ENCODE data around the gene NEXN. TPM values are rescaled to one million over a fixed set of nuclear protein-coding genes. Genes with fewer than 3 reads are reported as not detected.

Gene NEXN
- total and polyA plus RNA-seq, 12 donors: 6.5 to 50.6 (median 17.1) TPM

GRCh38 chr1:77990629-77991204, 102.3 kb downstream of the NEXN start:
- Histone ChIP-seq H3K36me3 (replicated peaks in 1 of 2) (no peaks in the 10 kb centered on the region), H3K4me3 (no peak overlapping the region), H3K27ac (no peak overlapping the region), H3K27me3 (no peaks in the 10 kb centered on the region), H3K9me3 (replicated peaks in 1 of 3) (no peaks in the 10 kb centered on the region), H3K4me1 (replicated peaks in 1 of 2) (peaks cover 0 to 6% of the 10 kb centered on the region in 2 donors)
- no peak for TF ChIP-seq POLR2A (IDR thresholded peaks at IDR 0.05)
- no peak for TF ChIP-seq CTCF (IDR thresholded peaks at IDR 0.05)
- intact Hi-C loops (cut with DNase I): no loop called here
- DNase-seq: no peak
- WGBS, 4 donors: 91 to 95% (median 93%) methylated on average over 3 of the region's 3 CpGs

- Histone ChIP-seq H3K27me3 (no peaks in the 10 kb centered on the region), H3K9me3 (replicated peaks in 1 of 3) (no peaks in the 10 kb centered on the region), H3K27ac (no peak overlapping the region), H3K4me3 (no peak overlapping the region), H3K36me3 (replicated peaks in 1 of 2) (no peaks in the 10 kb centered on the region), H3K4me1 (replicated peaks in 1 of 2) (no peaks in the 10 kb centered on the region)
- intact Hi-C loops (cut with DNase I): no loop called here
- no peak for TF ChIP-seq POLR2A (IDR thresholded peaks at IDR 0.05)
- TF ChIP-seq CTCF (IDR thresholded peaks at IDR 0.05): no peak
- no peak for DNase-seq
Observed at GRCh38 chr1:77991638-77992037, 103.2 kb downstream of the NEXN start.

Other genes starting within 250 kb of the NEXN start
- 10 to 100 TPM; 32.3 to 86.2 (median 54.4) TPM for gene ZZZ3, start 206.0 kb upstream of the NEXN start, total RNA-seq
- gene ZZZ3, start 206.0 kb upstream of the NEXN start, polyA plus RNA-seq: 10 to 100 TPM; 14.1 to 38.3 (median 22.5) TPM
- 10 to 100 TPM; 46.8 to 95.7 (median 71.0) TPM for gene USP33, start 128.8 kb upstream of the NEXN start, total RNA-seq
- 10 to 100 TPM; 29.6 to 65.6 (median 34.6) TPM for gene USP33, start 128.8 kb upstream of the NEXN start, polyA plus RNA-seq
- 10 to 100 TPM in 8 of 9 donors, 1 to 10 TPM in 1; 9.6 to 24.2 (median 17.8) TPM for gene MIGA1, start 109.0 kb upstream of the NEXN start, total RNA-seq
- gene MIGA1, start 109.0 kb upstream of the NEXN start, polyA plus RNA-seq: 10 to 100 TPM in 1 of 3 donors, 1 to 10 TPM in 2; 2.4 to 17.0 (median 2.7) TPM
- 100 to 1,000 TPM in 5 of 9 donors, 10 to 100 TPM in 4; 65.8 to 169 (median 130) TPM for gene FUBP1, start 90.4 kb downstream of the NEXN start, total RNA-seq
- 100 to 1,000 TPM in 1 of 3 donors, 10 to 100 TPM in 2; 37.3 to 177 (median 59.2) TPM for gene FUBP1, start 90.4 kb downstream of the NEXN start, polyA plus RNA-seq
- gene DNAJB4, start 116.3 kb downstream of the NEXN start, total RNA-seq: 100 to 1,000 TPM in 3 of 9 donors, 10 to 100 TPM in 6; 31.8 to 182 (median 76.1) TPM
- gene DNAJB4, start 116.3 kb downstream of the NEXN start, polyA plus RNA-seq: 100 to 1,000 TPM in 1 of 3 donors, 10 to 100 TPM in 2; 32.1 to 165 (median 41.8) TPM
- gene GIPC2, start 157.3 kb downstream of the NEXN start, total RNA-seq: 10 to 100 TPM; 13.8 to 53.4 (median 37.4) TPM
- gene GIPC2, start 157.3 kb downstream of the NEXN start, polyA plus RNA-seq: 10 to 100 TPM; 10.6 to 15.8 (median 14.8) TPM